ENCODE measurements around the gene GNG2.
A peak's percentile ranks its signal among the peaks of the same experiment; 100 is the strongest.

GNG2 gene

GRCh38 chr14:51996148-51996746 lies 135.8 kb downstream of the GNG2 start:
- no peak overlapping the region for H3K27ac ChIP-seq
- TF ChIP-seq, protein P1, sequence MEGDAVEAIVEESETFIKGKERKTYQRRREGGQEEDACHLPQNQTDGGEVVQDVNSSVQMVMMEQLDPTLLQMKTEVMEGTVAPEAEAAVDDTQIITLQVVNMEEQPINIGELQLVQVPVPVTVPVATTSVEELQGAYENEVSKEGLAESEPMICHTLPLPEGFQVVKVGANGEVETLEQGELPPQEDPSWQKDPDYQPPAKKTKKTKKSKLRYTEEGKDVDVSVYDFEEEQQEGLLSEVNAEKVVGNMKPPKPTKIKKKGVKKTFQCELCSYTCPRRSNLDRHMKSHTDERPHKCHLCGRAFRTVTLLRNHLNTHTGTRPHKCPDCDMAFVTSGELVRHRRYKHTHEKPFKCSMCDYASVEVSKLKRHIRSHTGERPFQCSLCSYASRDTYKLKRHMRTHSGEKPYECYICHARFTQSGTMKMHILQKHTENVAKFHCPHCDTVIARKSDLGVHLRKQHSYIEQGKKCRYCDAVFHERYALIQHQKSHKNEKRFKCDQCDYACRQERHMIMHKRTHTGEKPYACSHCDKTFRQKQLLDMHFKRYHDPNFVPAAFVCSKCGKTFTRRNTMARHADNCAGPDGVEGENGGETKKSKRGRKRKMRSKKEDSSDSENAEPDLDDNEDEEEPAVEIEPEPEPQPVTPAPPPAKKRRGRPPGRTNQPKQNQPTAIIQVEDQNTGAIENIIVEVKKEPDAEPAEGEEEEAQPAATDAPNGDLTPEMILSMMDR (conservative IDR thresholded peaks at IDR 0.05) = peak; percentile 89

DNA sequence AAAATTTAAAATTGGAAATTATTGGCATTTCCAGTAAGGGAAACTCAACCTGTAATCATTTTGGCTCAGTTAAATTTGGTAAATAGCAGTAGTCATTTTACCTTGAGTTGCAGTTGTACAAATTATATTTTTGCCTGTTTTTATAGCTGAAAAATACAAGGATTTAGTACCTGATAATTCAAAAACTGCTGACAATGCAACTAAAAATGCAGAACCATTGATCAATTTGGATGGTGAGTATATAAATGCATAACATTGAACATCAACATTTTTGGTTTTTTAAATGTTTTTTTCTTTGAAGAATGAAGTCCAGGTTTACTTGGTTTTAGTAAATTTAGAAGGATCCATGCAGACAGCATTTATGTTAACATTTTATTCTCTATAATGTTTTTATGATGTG lies 137.9 kb downstream of the GNG2 start:
- TF ChIP-seq, protein P1 (conservative IDR thresholded peaks at IDR 0.05) = no peak
- H3K27ac ChIP-seq = no peak overlapping the region

GRCh38 chr14:51999084-51999483 lies 138.7 kb downstream of the GNG2 start:
- H3K27ac ChIP-seq = no peak overlapping the region
- TF ChIP-seq, protein P1 (conservative IDR thresholded peaks at IDR 0.05) = no peak

- no peak overlapping the region for H3K27ac ChIP-seq
- TF ChIP-seq, protein P1 (conservative IDR thresholded peaks at IDR 0.05) = no peak
Observed at GRCh38 chr14:52000019-52000582, 139.7 kb downstream of the GNG2 start.

DNA sequence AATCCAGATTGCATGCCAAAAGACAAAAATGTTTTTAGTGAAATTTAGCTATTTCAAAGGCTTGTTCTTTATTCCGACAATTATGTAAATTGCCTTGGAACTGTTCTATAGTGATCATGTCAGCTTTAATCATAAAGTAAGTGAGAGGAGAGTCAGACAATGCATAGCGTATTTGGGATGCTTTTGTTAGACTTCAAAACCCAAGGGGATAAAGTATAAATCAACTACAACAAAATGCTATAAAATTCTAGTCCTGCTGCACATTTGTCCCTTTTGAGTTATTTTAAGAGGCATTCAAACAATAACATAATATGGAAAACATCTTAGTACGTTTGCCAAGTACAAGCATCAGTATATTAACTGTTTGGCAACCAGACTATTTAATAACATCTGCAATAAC lies 140.3 kb downstream of the GNG2 start:
- TF ChIP-seq, protein P1 (conservative IDR thresholded peaks at IDR 0.05) = no peak
- H3K27ac ChIP-seq = 0 out of 2 replicates have a peak overlapping the region, but pooled peaks have one; percentile 86

DNA sequence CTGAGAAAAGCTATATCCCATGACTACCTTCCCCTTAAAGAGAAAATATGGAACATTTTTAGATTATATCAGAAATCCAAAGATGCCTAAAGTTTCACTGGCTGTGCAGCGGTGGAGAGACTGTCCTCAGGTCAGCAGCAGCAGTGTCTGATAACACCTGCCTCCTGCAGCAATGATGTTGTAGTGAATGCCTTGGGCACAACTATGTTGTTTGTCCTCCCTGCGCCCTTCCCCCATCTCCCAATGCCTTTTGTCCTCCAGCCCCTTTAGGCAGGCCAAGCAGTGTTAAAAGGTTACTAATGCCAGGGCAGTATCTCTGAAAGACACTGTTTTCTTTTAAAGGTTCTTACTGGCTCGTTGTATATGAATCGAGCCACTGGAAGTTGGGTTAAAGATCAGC lies 142.1 kb downstream of the GNG2 start:
- TF ChIP-seq, protein P1 (conservative IDR thresholded peaks at IDR 0.05) = no peak
- H3K27ac ChIP-seq = peak overlapping the region; percentile 86

- peak overlapping the region; percentile 86 for H3K27ac ChIP-seq
- TF ChIP-seq, protein P1 (conservative IDR thresholded peaks at IDR 0.05) = no peak
Observed at GRCh38 chr14:52003324-52003723, 142.9 kb downstream of the GNG2 start.

All from VCaP (cell line).